Transverse colon (tissue), 3 donors: Measurements from ENCODE around the gene BZW1.

Experiments
- CTCF ChIP-seq, 5 experiments: fragments of 200-600 bp in 3 of 5; fragments of 450-650 bp in 2 of 5; sonication (generic) in 3 of 5; IDR thresholded peaks; 1 replicate in 2 of 5; 2 replicates in 3 of 5; pipeline ENCODE4 v1.5.1; 2016 to 2017; ENCODE audit warnings: antibody characterized with exemption in 5 of 5, inconsistent platforms in 3 of 5, mild to moderate bottlenecking in 2 of 5, moderate library complexity in 1 of 5
- POLR2A ChIP-seq: fragments of 450-650 bp; IDR thresholded peaks from one replicate; pipeline ENCODE4 v1.6.1; 2016; ENCODE audit warnings: antibody characterized with exemption, mild to moderate bottlenecking, moderate library complexity

GRCh38 chr2:200860092-200860795 lies 48.5 kb downstream of the BZW1 start:
- no peak for TF ChIP-seq CTCF (IDR thresholded peaks at IDR 0.05)
- TF ChIP-seq POLR2A: no peak
